Adipocyte (in vitro differentiated cells): ENCODE results near the gene GOLT1B.

ENCODE experiments used
- DNase-seq: peaks from one replicate; pipeline ENCODE4 v3.0.0-alpha.2; 2015; ENCODE audit warnings: low read depth
- H3K27me3 ChIP-seq: replicated peaks from 2 replicates; pipeline ENCODE4 v1.7.0; 2013; ENCODE audit warnings: mild to moderate bottlenecking, low read length, moderate library complexity; ENCODE audit not compliant: control insufficient read depth, insufficient read depth
- H3K36me3 ChIP-seq: 2 replicates; pipeline ENCODE4 v1.7.0; 2013; ENCODE audit warnings: low read length, mild to moderate bottlenecking, moderate library complexity; ENCODE audit not compliant: control insufficient read depth, insufficient read depth, severe bottlenecking
- H3K4me1 ChIP-seq: 2 replicates; pipeline ENCODE4 v1.7.0; 2013; ENCODE audit warnings: mild to moderate bottlenecking, low read length, moderate library complexity; ENCODE audit not compliant: control insufficient read depth, insufficient read depth
- H3K4me3 ChIP-seq: 2 replicates; pipeline ENCODE4 v1.7.0; 2013; ENCODE audit warnings: mild to moderate bottlenecking, low read length, moderate library complexity
- H3K9ac ChIP-seq: 2 replicates; pipeline ENCODE4 v1.7.0; 2013; ENCODE audit warnings: mild to moderate bottlenecking, low read length, moderate library complexity
- H3K9me3 ChIP-seq: 2 replicates; pipeline ENCODE4 v1.7.0; 2013; ENCODE audit warnings: mild to moderate bottlenecking, low read length, moderate library complexity; ENCODE audit not compliant: control insufficient read depth

GOLT1B gene

GRCh38 chr12:21485998-21486397 is 15.6 kb upstream of the GOLT1B start:
- peaks cover 72% of the 10 kb centered on the region for H3K36me3 ChIP-seq
- DNase-seq = no peak
- no peaks in the 10 kb centered on the region for H3K4me1 ChIP-seq
- no peaks in the 10 kb centered on the region for H3K27me3 ChIP-seq
- no peak overlapping the region for H3K9ac ChIP-seq
- no peak overlapping the region for H3K4me3 ChIP-seq
- no peaks in the 10 kb centered on the region for H3K9me3 ChIP-seq

GRCh38 chr12:21499765-21500164 is 1.8 kb upstream of the GOLT1B start:
- peaks cover 39% of the 10 kb centered on the region for H3K4me1 ChIP-seq
- no peaks in the 10 kb centered on the region for H3K27me3 ChIP-seq
- H3K9ac ChIP-seq = peak overlapping the region; percentile 95
- no peaks in the 10 kb centered on the region for H3K9me3 ChIP-seq
- H3K4me3 ChIP-seq = peak overlapping the region; percentile 95
- H3K36me3 ChIP-seq = peaks cover 42% of the 10 kb centered on the region
- DNase-seq = no peak

- Histone ChIP-seq H3K36me3 (peaks cover 32% of the 10 kb centered on the region), H3K9me3 (no peaks in the 10 kb centered on the region), H3K9ac (peak overlapping the region; percentile 95), H3K4me3 (peak overlapping the region; percentile 95), H3K27me3 (no peaks in the 10 kb centered on the region), H3K4me1 (peaks cover 50% of the 10 kb centered on the region)
- DNase-seq = no peak
Observed at GRCh38 chr12:21500786-21501257, 767 bp upstream of the GOLT1B start.

GRCh38 chr12:21502164-21502496 is 541 bp downstream of the GOLT1B start:
- Histone ChIP-seq H3K4me3 (peak overlapping the region; percentile 95), H3K4me1 (peaks cover 55% of the 10 kb centered on the region), H3K9me3 (no peaks in the 10 kb centered on the region), H3K9ac (peak overlapping the region; percentile 95), H3K36me3 (peaks cover 19% of the 10 kb centered on the region), H3K27me3 (no peaks in the 10 kb centered on the region)
- DNase-seq = peak; percentile 75

GRCh38 chr12:21502872-21503271 is 1.3 kb downstream of the GOLT1B start:
- Histone ChIP-seq H3K27me3 (no peaks in the 10 kb centered on the region), H3K9me3 (no peaks in the 10 kb centered on the region), H3K4me1 (peaks cover 55% of the 10 kb centered on the region), H3K36me3 (peaks cover 18% of the 10 kb centered on the region), H3K9ac (peak overlapping the region; percentile 95), H3K4me3 (peak overlapping the region; percentile 95)
- DNase-seq = no peak

- Histone ChIP-seq H3K4me1 (peaks cover 39% of the 10 kb centered on the region), H3K9me3 (no peaks in the 10 kb centered on the region), H3K9ac (peak overlapping the region; percentile 16), H3K36me3 (peaks cover 33% of the 10 kb centered on the region), H3K4me3 (peak overlapping the region; percentile 61), H3K27me3 (no peaks in the 10 kb centered on the region)
- no peak for DNase-seq
Observed at GRCh38 chr12:21505888-21506287, 4.3 kb downstream of the GOLT1B start.

- no peak for DNase-seq
- Histone ChIP-seq H3K4me1 (peaks cover 34% of the 10 kb centered on the region), H3K4me3 (no peak overlapping the region), H3K9ac (no peak overlapping the region), H3K27me3 (no peaks in the 10 kb centered on the region), H3K36me3 (peaks cover 47% of the 10 kb centered on the region), H3K9me3 (no peaks in the 10 kb centered on the region)
Observed at GRCh38 chr12:21507849-21508248, 6.3 kb downstream of the GOLT1B start.

- H3K36me3 ChIP-seq = peaks cover 67% of the 10 kb centered on the region
Observed at GRCh38 chr12:21509768-21510167, 8.2 kb downstream of the GOLT1B start.

GRCh38 chr12:21516281-21516680 is 14.7 kb downstream of the GOLT1B start:
- H3K36me3 ChIP-seq = peaks cover 67% of the 10 kb centered on the region

More at GRCh38 chr12:21509768-21510167, 8.2 kb downstream of the GOLT1B start:
- no peak overlapping the region for H3K9ac ChIP-seq
- no peak for DNase-seq
- H3K4me1 ChIP-seq = peaks cover 15% of the 10 kb centered on the region
- H3K4me3 ChIP-seq = no peak overlapping the region
- H3K9me3 ChIP-seq = no peaks in the 10 kb centered on the region
- H3K27me3 ChIP-seq = no peaks in the 10 kb centered on the region

GRCh38 chr12:21518451-21518850 is 16.9 kb downstream of the GOLT1B start:
- Histone ChIP-seq H3K4me3 (no peak overlapping the region), H3K36me3 (peaks cover 48% of the 10 kb centered on the region), H3K9ac (no peak overlapping the region), H3K9me3 (no peaks in the 10 kb centered on the region), H3K27me3 (no peaks in the 10 kb centered on the region), H3K4me1 (no peaks in the 10 kb centered on the region)
- DNase-seq = no peak

More at GRCh38 chr12:21516281-21516680, 14.7 kb downstream of the GOLT1B start:
- Histone ChIP-seq H3K9ac (no peak overlapping the region), H3K4me1 (no peaks in the 10 kb centered on the region), H3K9me3 (no peaks in the 10 kb centered on the region), H3K4me3 (no peak overlapping the region), H3K27me3 (no peaks in the 10 kb centered on the region)
- DNase-seq = no peak

GRCh38 chr12:21521541-21521940 is 20.0 kb downstream of the GOLT1B start:
- DNase-seq = no peak
- Histone ChIP-seq H3K4me1 (no peaks in the 10 kb centered on the region), H3K27me3 (no peaks in the 10 kb centered on the region), H3K9ac (no peak overlapping the region), H3K4me3 (no peak overlapping the region), H3K36me3 (peaks cover 18% of the 10 kb centered on the region), H3K9me3 (no peaks in the 10 kb centered on the region)

GRCh38 chr12:21523148-21523547 is 21.6 kb downstream of the GOLT1B start:
- Histone ChIP-seq H3K36me3 (peaks cover 3% of the 10 kb centered on the region), H3K4me3 (no peak overlapping the region), H3K9ac (no peak overlapping the region), H3K27me3 (no peaks in the 10 kb centered on the region), H3K4me1 (peaks cover 7% of the 10 kb centered on the region), H3K9me3 (no peaks in the 10 kb centered on the region)
- no peak for DNase-seq
